Activated CD8-positive, alpha-beta memory T cell treated with anti-CD3 and anti-CD28 coated beads for 4 hours (primary cell): ENCODE results near the gene PER1.

Source experiments
- DNase-seq, 2 donors: peaks; one replicate each; pipeline ENCODE4 v3.0.0-alpha.2; 2020; ENCODE audit warnings: low read depth in 2 of 2

PER1 gene

GRCh38 chr17:8153031-8153451, 837 bp upstream of the PER1 start:
- DNase-seq: no peak

GRCh38 chr17:8151641-8152111, 528 bp downstream of the PER1 start:
- DNase-seq: no peak

DNA sequence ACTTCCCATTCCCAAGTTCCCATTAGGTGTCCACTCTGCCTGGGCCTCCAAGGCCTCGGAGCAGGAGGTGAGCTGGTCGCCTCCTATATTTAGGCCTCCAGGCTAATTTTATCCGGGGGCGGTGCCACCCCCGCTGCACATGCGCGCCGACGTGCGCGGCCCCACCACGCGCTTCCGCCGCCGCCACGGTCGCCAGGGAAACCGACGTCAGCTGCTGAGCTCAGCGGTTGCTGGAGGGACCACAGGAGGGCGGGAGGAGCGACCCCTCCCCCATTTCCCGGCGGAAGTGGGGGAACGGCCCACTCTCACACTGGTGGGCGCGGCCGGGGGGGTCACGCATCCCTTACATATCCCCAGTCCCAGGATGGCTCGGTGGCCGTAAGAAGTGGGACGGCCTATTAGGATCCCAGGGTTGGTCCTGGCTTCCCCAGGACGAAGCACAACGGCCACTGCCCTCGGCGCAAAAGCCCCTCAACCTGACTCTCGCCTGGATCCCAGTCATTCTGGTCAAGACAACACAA, 1.0 kb downstream of the PER1 start:
- peak; percentile 83 for DNase-seq

- DNase-seq: no peak
Measured at GRCh38 chr17:8150194-8151119, 1.7 kb downstream of the PER1 start.

DNA sequence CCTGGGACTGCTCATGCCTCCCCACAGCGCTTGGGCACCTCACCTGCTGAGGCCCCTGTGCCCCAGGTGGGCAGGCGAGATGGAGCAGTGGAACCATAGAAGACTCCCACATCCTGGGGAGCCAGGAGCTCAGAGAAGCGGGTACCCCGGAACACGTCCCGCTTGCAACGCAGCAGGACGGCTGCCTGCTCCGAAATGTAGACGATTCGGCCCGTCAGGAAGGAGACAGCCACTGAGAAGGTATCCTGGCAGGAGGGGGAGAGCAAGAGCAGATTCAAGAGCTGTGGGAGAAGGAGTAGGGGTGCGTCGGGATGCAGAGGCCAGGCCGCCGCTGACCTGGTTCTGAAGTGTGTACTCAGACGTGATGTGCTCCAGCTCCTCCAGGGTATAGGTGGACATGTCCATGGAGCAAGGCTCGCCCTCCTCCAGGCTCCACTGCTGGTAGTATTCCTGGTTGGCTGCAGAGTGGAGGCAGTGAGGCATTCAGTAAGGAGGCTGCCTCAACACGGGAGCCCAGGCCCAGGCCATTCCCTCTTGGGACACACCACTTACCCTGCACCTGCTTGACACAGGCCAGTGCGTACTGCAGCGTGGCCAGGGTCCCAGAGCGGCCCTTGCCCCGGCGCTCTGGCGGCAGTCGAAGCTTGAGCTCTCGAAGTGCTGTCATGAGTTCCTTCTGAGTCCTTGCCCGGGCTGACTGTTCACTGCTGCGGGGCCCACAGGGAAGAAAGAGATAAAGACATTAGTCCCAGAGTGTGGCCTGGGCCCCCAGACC, 2.6 kb downstream of the PER1 start:
- no peak for DNase-seq

GRCh38 chr17:8148560-8148959, 3.6 kb downstream of the PER1 start:
- DNase-seq: no peak

DNA sequence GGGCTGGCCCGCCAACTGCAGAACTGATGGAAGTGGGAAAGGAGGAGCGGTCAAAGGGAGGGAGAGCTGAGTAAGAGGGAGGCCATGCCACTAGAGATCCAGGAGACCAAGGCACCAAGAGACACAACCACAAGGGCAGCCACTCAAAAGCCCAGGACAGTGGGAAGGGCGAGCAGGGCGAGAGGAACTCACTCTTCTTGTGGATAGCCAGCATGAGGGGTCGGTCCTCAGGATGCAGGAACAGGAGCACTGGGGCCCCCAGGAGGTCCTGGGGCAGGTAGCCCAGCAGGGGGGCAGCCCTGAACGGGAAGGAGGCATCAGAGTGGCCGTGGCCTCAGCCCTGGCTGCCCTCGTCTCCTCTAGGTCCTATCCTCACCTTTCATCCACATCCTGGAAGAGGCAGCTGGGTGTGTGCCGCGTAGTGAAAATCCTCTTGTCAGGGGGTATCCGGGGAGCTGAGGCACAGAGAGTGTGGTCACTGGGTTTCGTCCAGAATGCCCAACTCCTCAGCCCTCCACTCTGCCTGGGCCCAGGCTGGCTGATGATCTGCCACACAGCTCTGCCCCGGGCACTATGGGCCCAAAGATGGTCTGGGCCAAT, 4.3 kb downstream of the PER1 start:
- no peak for DNase-seq

DNA sequence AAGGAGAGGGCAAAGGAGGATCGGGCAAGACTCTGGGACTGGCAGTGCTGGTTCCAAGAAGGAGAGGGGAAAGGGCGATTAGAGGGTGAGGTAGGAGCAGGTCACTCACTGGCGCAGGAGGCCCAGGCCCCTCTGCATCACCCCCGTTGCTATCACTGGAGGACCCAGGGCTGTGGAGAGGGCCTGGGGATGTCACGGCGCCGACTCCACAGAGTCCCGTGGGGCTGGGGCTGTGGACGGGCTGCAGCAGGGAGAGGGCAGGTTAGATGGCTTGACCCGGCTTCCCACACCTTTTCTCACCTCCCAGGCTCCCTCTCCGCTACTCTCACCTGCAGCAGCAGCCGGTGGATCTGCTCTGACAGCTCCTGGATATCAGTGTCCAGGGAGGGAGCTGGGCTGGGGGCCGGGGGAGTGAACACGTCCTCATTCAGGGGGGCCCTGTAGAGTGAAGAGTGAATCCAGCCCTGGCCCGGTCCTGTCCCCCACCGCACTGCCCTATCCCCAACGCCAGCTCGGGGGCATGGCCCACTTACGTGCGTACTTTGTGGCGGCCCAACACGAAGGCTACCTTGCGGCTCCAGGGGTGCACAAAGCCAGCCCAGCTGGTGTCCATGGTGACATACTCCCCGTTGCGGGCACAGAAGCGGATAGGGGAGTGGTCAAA, 4.9 kb downstream of the PER1 start:
- no peak for DNase-seq

GRCh38 chr17:8146381-8147140, 5.6 kb downstream of the PER1 start:
- no peak for DNase-seq

DNA sequence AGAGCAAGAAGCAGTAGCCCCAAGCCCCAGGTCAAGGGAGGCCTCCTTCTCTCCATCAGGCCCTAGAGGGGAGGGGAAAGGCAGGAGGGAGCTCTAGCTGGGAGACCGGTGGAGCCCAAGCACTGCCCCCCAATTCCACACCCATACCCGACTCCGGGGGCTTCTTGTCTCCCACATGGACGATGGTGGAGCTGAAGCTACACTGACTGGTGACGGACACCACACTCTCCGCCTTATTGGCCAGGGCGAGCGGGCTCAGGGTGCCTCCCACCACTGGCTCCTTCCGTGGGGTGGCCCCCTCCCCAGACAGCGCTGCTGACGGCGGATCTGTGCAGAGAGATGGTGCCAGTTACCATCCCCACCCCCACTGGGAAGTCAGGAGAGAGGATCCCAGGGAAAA, 6.4 kb downstream of the PER1 start:
- DNase-seq: no peak

DNA sequence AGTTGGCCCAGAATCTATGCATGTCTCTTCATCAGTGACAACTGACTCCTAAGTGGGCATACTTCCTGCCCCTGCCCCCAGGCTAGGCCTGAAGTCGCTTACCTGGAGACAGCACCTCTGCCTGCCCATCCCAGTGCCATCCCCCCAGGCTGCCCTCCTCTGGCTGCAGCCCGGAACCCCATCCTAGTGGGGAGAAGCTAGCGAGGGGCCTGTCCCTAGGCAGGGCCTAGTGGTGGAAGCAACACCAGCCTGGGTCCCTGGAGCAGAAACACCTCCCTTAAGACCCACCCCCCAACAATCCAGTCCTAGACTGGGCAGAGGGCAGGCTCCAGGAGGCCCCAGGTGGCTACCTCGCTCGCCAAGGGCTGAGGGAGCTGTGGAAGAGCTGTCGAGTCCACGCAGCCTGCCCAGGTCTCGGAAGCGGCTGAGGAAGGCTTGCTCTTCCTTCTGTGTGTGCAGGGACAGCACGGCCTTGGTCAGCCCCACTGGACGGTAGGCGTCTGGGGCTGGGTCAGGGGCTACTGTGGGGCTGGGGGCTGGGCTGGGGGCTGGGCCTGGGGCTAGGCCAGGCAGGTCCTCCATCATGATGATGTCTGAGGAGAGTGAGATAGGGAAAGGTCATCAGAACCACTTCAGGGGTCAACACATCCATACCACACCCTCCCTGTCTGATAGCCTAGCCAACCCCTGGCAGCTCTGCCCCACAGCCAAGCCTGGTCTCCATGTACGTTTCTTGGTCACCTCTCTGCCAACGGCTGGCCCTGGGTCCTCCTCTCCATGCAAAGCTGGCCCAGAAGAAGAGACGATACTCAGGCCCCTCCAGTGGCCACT, 7.6 kb downstream of the PER1 start:
- no peak for DNase-seq

GRCh38 chr17:8143581-8144400, 8.4 kb downstream of the PER1 start:
- DNase-seq: no peak

DNA sequence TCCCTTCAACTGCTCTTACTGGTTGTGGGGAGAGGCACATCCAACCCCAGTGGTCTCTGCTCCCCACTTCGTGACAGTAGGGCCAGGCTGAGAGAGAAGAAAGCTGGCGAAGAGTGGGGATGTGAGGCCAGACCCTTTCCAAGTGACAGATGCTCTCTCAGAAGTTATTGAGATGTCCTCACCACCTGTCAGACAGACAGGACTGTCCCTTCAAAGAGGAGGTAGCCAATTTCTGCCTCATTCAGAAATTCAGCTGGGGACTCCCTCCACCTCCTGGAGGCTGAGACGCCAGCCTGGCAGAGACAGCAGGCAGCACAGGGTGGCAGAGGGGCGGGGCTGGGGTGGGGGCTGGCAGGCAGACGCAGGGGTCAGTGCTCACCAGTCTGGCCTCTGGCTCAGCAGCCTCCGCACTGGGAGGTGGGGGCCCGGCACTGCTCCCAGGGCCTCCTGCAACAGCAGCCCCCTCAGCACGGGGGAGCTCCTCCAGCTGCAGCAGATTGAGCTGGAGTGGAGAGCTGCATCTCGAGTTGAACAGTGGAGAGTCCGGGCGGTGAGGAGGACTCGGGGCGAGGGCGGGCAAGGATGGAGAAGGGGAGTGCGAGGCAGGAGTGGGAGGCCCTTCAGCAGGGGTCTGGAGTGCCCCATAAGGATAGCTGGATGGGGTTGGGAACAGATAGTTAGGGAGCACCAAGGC, 9.2 kb downstream of the PER1 start:
- no peak for DNase-seq

DNA sequence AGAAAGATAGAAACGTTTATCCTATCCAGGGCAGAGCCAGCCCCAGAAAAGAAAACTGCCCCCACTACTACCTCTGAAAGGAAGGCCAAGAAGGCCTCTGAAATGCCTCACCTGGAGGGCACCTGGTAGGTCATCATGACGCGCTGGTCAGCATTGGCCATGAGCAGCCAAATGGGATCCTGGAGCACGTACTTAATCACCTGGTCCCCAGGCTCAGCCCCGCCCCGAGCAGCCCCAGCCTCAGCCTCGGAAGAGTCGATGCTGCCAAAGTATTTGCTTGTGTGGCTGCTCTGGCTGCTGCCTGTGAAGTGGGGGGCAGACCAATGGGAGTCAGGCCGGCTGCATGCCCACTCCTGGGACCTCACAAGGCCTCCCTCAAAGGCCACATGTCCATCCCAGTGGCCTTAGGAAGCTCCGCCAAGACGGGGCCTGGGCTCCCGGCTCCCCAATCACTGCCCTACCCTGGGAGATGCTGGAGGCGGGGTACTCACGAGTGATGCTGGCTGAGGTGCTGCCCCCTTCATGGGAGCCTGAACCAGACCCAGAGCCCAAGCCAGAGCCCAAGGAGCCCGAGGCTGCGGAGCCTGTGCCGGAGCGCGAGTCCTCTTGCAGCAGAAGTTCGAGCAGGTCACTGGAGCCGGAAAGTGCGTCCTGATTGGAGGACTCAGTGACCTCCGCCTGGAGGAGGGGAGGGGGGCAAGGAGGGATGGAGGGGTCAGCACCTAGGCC, 9.9 kb downstream of the PER1 start:
- no peak for DNase-seq

- DNase-seq: no peak
Measured at GRCh38 chr17:8141741-8142140, 10.5 kb downstream of the PER1 start.

DNA sequence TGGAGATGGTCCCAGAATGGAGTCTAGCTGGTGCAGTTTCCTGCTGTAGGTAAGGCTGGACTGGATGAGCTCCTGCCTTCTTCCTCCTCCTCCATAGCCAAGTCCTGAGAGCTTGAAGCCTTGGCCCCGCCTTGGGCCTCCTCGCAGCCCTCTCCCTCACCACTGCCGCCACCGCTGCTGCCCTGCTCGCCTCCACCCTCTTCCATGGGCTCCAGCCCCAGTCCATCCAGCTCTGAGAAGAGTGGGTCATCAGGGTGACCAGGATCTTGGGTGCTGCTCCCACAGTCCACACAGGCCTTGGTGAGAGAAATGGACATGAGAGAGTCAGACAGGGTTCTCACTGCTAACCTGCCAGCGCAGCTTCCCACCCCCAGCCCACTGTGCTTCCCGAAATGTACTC, 11.2 kb downstream of the PER1 start:
- DNase-seq: no peak

DNA sequence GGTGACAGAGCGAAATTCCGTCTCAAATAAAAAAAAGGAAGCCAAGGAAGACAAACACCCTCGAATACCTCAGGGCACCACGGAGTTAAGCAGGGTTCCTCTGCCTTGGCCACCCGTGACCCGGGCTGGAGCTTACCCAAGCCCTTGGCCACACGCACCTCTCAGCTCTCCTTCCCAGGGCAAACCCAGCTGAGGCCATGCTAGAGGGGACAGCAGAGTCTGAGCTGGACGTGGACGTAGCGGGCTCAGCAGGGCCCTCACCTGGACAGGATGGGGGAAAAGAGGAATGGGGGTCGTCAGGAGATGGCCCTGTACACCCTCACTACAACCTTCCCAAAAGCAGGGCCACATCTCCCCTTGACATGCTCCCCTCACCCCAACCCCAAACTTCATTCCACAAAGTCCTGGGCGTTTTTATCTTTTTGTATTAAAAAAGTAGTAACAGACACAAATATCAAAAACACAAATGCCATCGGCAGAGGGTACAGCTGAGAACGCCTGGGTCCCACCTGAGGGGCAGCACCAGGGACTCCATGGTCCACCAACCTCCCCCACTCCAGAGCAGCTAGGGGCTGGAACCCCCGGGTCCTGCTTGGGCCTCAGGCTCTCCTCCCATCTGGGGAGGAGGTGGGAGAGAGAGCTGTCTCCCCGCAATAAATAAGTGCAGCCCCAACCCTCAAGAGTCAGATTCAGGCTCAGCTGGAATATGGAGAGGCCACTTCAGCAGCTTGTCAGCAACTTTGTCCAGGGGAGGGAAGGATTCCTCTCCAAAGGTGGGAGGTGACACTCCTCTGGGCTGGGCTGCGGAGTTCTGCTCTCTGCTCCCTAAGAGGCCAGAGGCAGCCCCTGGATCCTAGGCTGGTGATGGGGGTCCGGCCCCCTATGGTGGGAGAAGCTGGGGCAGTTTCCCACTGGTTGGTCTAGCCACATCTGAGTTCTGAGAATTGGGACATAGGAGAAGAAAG, 11.9 kb downstream of the PER1 start:
- DNase-seq: no peak
